Measurements from ENCODE around the gene FTCDNL1.

GRCh38 chr2:199896617-199897016 is 45.6 kb upstream of the FTCDNL1 start:
- TF ChIP-seq CTCF (IDR thresholded peaks at IDR 0.05) (no peak), POLR2A (IDR thresholded peaks at IDR 0.05) (no peak), POLR2AphosphoS5 (IDR thresholded peaks at IDR 0.05) (no peak), EP300 (IDR thresholded peaks at IDR 0.05) (no peak)
